GM18526 (cell line): ENCODE results near the gene CHRNA9.

Experiments
- POLR2A ChIP-seq: IDR thresholded peaks from 3 replicates; pipeline ENCODE4 v1.6.1; 2011; ENCODE audit not compliant: insufficient read length; ENCODE audit errors: extremely low read depth

Gene CHRNA9

DNA sequence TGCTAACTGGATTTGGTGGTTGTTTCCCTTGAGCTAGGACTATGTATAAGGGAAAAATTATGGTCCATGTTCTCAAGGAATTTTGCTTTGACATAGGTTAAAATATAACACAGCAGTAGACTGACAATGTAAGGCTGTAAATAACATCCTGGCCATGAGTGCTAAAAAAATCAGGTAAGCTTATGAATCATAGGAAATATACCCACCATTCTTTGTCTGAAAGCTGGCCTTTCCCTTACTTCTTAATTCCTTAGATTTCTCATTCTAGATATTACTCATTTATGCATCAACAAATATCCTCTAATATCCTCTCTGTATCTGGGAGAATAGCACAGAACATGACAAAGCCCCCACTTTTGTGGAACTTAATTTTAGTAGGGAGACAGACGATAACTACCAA, 6.8 kb upstream of the CHRNA9 start:
- no peak for TF ChIP-seq POLR2A

- no peak for TF ChIP-seq POLR2A
Measured at GRCh38 chr4:40329805-40330204, 5.3 kb upstream of the CHRNA9 start.

DNA sequence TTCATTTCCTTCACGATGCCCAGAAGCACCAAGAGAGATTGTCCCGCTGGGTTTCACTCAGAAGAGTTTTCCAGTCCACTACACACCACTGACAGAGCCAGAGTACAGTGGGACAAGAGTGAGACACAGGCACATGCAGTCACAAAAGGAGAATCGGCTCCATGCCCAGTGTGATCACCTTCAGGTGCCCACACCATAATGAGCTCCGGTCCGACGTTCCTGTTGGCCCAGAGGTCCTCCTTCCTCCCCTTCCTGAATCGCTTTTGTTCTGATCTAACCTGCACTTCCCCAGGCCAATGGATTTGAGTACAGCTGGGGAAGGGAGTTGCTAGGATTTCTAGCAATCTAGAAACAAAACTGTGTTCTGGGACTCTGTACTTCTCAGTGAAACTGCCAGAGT, 4.6 kb upstream of the CHRNA9 start:
- no peak for TF ChIP-seq POLR2A

- no peak for TF ChIP-seq POLR2A
Measured at GRCh38 chr4:40331101-40331745, 3.9 kb upstream of the CHRNA9 start.

- TF ChIP-seq POLR2A: no peak
Measured at GRCh38 chr4:40331961-40332360, 3.2 kb upstream of the CHRNA9 start.

GRCh38 chr4:40333921-40334352, 1.2 kb upstream of the CHRNA9 start:
- TF ChIP-seq POLR2A: no peak

- TF ChIP-seq POLR2A: no peak
Measured at GRCh38 chr4:40335525-40335894, 377 bp downstream of the CHRNA9 start.

- no peak for TF ChIP-seq POLR2A
Measured at GRCh38 chr4:40337051-40337450, 1.9 kb downstream of the CHRNA9 start.

DNA sequence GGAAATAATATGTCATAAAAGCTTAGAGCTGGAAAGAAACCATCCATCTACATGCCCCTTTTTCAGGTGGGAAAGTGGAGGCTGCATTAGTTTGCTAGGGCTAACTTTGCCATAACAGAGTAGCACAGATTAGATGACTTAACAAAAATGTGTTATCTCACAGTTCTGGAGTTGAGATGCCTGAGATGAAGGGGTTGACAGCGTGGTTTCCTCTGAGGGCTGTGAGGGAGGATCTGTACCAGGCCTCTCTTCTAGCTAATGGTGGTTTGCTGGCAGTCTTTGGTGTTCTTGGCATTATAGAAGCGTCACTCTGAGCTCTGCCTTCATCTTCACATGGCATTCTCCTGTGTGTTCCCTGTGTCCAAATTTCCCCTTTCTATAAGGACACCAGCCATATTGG, 2.4 kb downstream of the CHRNA9 start:
- no peak for TF ChIP-seq POLR2A

- no peak for TF ChIP-seq POLR2A
Measured at GRCh38 chr4:40340030-40340429, 4.9 kb downstream of the CHRNA9 start.

GRCh38 chr4:40347472-40347871, 12.3 kb downstream of the CHRNA9 start:
- TF ChIP-seq POLR2A: no peak

DNA sequence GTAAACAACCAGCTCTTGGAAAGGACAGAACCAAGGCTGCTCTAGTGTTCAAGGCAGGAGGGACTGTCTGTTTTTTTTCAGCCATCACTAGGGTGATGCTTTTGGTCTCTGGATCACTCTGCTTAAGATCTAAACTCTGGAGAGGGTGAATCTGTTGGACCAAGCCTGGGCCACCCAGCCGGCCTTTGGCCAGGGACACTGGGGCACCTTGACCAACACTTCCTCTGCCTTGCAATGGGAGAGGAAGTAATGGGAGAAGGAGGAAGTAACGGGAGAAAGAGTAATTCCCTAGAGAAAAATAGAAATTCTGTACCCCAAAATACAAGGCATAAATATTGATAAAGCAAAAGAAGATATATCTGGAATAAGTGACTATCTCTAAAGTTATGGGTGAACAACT, 12.9 kb downstream of the CHRNA9 start:
- TF ChIP-seq POLR2A: no peak

DNA sequence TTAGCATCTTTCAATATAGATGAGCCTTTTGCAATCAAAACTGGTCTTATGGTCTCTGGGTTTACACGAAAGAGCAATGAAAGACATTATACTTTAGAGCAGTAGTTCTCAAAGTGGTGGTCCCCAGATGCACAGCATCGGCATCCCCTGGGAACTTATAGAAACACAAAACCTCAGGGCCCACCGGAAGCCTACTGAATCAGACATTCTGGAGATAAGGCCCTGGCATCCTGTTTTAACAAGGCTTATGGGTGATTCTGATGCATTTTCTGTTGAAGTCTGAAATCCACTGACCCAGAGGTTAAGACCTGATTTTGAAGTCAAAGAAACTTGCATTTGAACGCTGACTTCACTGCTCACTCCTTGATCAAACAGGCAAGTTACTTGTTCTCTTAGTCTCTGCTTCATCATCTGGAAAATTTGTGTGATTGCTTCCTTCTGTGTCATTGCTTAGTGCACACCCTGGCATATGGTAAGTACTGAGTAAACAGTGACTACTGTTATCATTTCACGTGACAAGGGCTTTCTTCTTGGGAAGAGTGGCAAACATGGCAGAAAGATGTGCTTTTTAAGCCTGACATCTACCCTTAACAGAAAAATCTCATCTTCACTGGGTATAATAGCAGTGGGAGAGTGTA, 14.5 kb downstream of the CHRNA9 start:
- no peak for TF ChIP-seq POLR2A

DNA sequence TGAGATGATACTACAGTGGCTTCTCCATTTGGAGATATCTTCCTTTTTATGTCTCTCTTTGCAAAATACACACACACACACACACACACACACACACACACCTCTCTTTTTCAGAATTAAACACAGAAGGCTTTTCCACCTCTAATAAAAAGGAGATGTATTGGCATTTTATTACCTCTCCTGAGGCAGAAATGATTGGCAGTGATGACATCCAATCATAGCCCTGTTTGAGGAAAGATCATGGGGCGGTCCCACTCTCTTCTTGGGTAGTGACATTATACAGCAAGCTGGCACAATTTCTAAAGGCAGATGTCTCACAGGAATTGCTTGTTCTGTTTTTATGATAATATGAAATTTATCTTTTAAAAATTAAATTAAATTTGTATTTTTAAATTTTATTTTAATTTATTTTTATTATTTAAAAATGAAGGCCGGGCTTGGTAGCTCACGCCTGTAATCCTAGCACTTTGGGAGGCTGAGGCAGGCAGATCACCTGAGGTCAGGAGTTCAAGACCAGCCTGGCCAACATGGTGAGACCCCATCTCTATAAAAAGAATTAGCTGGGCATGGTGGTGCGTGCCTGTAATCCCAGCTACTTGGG, 15.6 kb downstream of the CHRNA9 start:
- no peak for TF ChIP-seq POLR2A

GRCh38 chr4:40354158-40354557, 19.0 kb downstream of the CHRNA9 start:
- no peak for TF ChIP-seq POLR2A

GRCh38 chr4:40355131-40355530, 20.0 kb downstream of the CHRNA9 start:
- no peak for TF ChIP-seq POLR2A

GRCh38 chr4:40357738-40358137, 22.6 kb downstream of the CHRNA9 start:
- TF ChIP-seq POLR2A: no peak
